K562 (cell line): ENCODE data around the gene BANK1. TPM values are rescaled to one million over a fixed set of nuclear protein-coding genes. Genes with fewer than 3 reads are reported as not detected.

Experiments used
- ATAC-seq: fragments of 200-7000 bp; cut with Tn5 transposase; 3 replicates; pipeline ENCODE4 v1.9.1; 2020; ENCODE audit warnings: moderate library complexity
- BruUV-seq: library from RNA; stranded (reverse); fragments of 400-500 nt; replicated peaks from 2 replicates; lab custom pipeline; 2021; lab: Mats Ljungman, UMichigan
- CTCF ChIA-PET: fragments of 300-600 bp; formaldehyde crosslinking; extraction: SDS; loops from one replicate; lab custom pipeline; 2021; ENCODE audit warnings: low intra/inter-chr PET ratio; lab: Yijun Ruan, JAX
- POLR2A ChIA-PET: fragments of 300-600, 350-650 bp; sonication (Branson Sonifier 250); formaldehyde crosslinking; extraction: SDS; loops from one replicate; lab custom pipeline; 2021; ENCODE audit warnings: antibody characterized with exemption, inconsistent platforms; lab: Yijun Ruan, JAX
- DNase-seq, 4 experiments: peaks; one replicate each; pipeline versions ENCODE4 v3.0.0 to v3.0.0-alpha.2; 2011 to 2018; ENCODE audit warnings: low spot score in 3 of 4, mixed read lengths in 3 of 4; ENCODE audit errors: extremely low read depth in 1 of 4
- FAIRE-seq: peaks from 2 replicates; lab custom pipeline; 2011; peaks lifted over from hg19 to GRCh38; lab: Jason Lieb, UNC
- H2AFZ ChIP-seq: 2 replicates; pipeline ENCODE4 v1.6.0; 2011; ENCODE audit warnings: low read depth, low read length, control low read depth, inconsistent platforms
- H3K27ac ChIP-seq: fragments of 200-600 bp; 3 replicates; pipeline ENCODE4 v1.8.0; 2011; ENCODE audit warnings: low read depth, mild to moderate bottlenecking, control low read depth, inconsistent platforms, low read length, moderate library complexity, mixed read lengths; ENCODE audit errors: extremely low read depth
- H3K27me3 ChIP-seq, 2 experiments: fragments of 300-600 bp in 1 of 2; 2 replicates in 1 of 2; 3 replicates in 1 of 2; pipeline versions ENCODE4 v1.6.0 to v1.8.0; 2011; ENCODE audit warnings: inconsistent platforms in 2 of 2, low read length in 2 of 2, mild to moderate bottlenecking in 1 of 2, mixed read lengths in 1 of 2, moderate library complexity in 1 of 2; ENCODE audit not compliant: control insufficient read depth in 2 of 2, insufficient read depth in 2 of 2
- H3K36me3 ChIP-seq: fragments of 300-600 bp; 3 replicates; pipeline ENCODE4 v1.8.0; 2011; ENCODE audit warnings: mild to moderate bottlenecking, low read length, inconsistent platforms; ENCODE audit not compliant: control insufficient read depth, insufficient read depth
- H3K4me1 ChIP-seq, 2 experiments: fragments of 200-600 bp in 1 of 2; replicated peaks in 1 of 2; 2 replicates in 1 of 2; 3 replicates in 1 of 2; pipeline versions ENCODE4 v1.5.1 to v1.8.0; 2011; ENCODE audit warnings: inconsistent platforms in 2 of 2, low read length in 2 of 2, mild to moderate bottlenecking in 1 of 2, mixed read lengths in 1 of 2, moderate library complexity in 1 of 2; ENCODE audit not compliant: control insufficient read depth in 2 of 2, insufficient read depth in 2 of 2
- H3K4me2 ChIP-seq: 2 replicates; pipeline ENCODE4 v1.6.1; 2011; ENCODE audit warnings: low read length, control low read depth, inconsistent platforms, mixed read lengths; ENCODE audit not compliant: insufficient read depth
- H3K4me3 ChIP-seq: fragments of 200-600 bp; sonication (generic), shearing (Covaris generic); 2 replicates; pipeline ENCODE4 v1.5.1; 2016; ENCODE audit warnings: control low read depth, inconsistent platforms
- H3K79me2 ChIP-seq: fragments of 200-600 bp; 3 replicates; pipeline ENCODE4 v1.8.0; 2011; ENCODE audit warnings: low read length, inconsistent platforms; ENCODE audit not compliant: control insufficient read depth, insufficient read depth
- H3K9ac ChIP-seq, 2 experiments: 2 replicates each; pipeline versions ENCODE4 v1.6.0 to v1.6.1; 2011; ENCODE audit warnings: low read depth in 2 of 2, low read length in 2 of 2, control low read depth in 1 of 2, inconsistent platforms in 1 of 2, mild to moderate bottlenecking in 1 of 2, mixed read lengths in 1 of 2; ENCODE audit not compliant: insufficient read depth in 1 of 2
- H3K9me1 ChIP-seq: one replicate; pipeline ENCODE4 v1.6.0; 2011; ENCODE audit warnings: inconsistent platforms, mild to moderate bottlenecking, low read length, moderate library complexity; ENCODE audit not compliant: control insufficient read depth, insufficient read depth
- H3K9me3 ChIP-seq: replicated peaks from 2 replicates; pipeline ENCODE4 v1.5.1; 2011; ENCODE audit warnings: low read depth, low read length, inconsistent platforms; ENCODE audit not compliant: control insufficient read depth, insufficient read depth
- H4K20me1 ChIP-seq: replicated peaks from 2 replicates; pipeline ENCODE4 v1.6.1; 2011; ENCODE audit warnings: low read length, inconsistent platforms, mixed read lengths; ENCODE audit not compliant: control insufficient read depth, insufficient read depth
- CBFA2T2 ChIP-seq: fragments of 450-650 bp; conservative IDR thresholded peaks from 2 replicates; pipeline ENCODE4 v1.6.1; 2017; ENCODE audit warnings: mild to moderate bottlenecking
- DEAF1 ChIP-seq: fragments of 450-650 bp; formaldehyde crosslinking; IDR thresholded peaks from 2 replicates; pipeline ENCODE4 v1.4.0; 2020; ENCODE audit warnings: mild to moderate bottlenecking, moderate library complexity
- E2F6 ChIP-seq, 2 experiments: IDR thresholded peaks; 2 replicates each; pipeline ENCODE4 v1.6.1; 2011; ENCODE audit warnings: borderline replicate concordance in 1 of 2, control low read depth in 1 of 2, low read depth in 1 of 2, low read length in 1 of 2, mild to moderate bottlenecking in 1 of 2, mixed read lengths in 1 of 2, moderate library complexity in 1 of 2; ENCODE audit not compliant: insufficient read depth in 1 of 2, insufficient read length in 1 of 2, poor library complexity in 1 of 2, severe bottlenecking in 1 of 2; ENCODE audit errors: extremely low read depth in 1 of 2
- ETS2 ChIP-seq: IDR thresholded peaks from 2 replicates; pipeline ENCODE4 v1.6.1; 2016; ENCODE audit warnings: borderline replicate concordance, missing genetic modification characterization, mild to moderate bottlenecking, moderate library complexity, missing compliant biosample characterization; ENCODE audit not compliant: poor library complexity, severe bottlenecking
- MCM2 ChIP-seq: fragments of 450-650 bp; IDR thresholded peaks from 2 replicates; pipeline ENCODE4 v1.6.1; 2017; ENCODE audit warnings: low read depth, mild to moderate bottlenecking
- MLX ChIP-seq, 2 experiments: fragments of 450-650 bp in 1 of 2; sonication (generic) in 1 of 2; formaldehyde crosslinking; conservative IDR thresholded peaks; 2 replicates each; pipeline versions ENCODE4 v1.4.0 to v1.8.1; 2020 to 2022; ENCODE audit warnings: mild to moderate bottlenecking in 1 of 2, missing genetic modification reagents in 1 of 2
- PML ChIP-seq: IDR thresholded peaks from 2 replicates; pipeline ENCODE4 v1.6.1; 2012; ENCODE audit warnings: low read length, inconsistent platforms
- RFX7 ChIP-seq: fragments of 250-450 bp; sonication (Bioruptor Pico); IDR thresholded peaks from 2 replicates; pipeline ENCODE4 v1.5.1; 2021; ENCODE audit warnings: mild to moderate bottlenecking
- U2AF1 ChIP-seq: fragments of 200-400 bp; formaldehyde crosslinking; optimal IDR thresholded peaks from 2 replicates; pipeline ENCODE3; 2017; ENCODE audit warnings: mild to moderate bottlenecking, low read depth, low read length, moderate library complexity
- ZBTB26 ChIP-seq: fragments of 450-650 bp; formaldehyde crosslinking; IDR thresholded peaks from 2 replicates; pipeline ENCODE4 v1.4.0; 2022; ENCODE audit warnings: missing genetic modification characterization
- ZNF146 ChIP-seq: IDR thresholded peaks from one replicate; pipeline ENCODE4 v1.6.1; 2018; ENCODE audit warnings: missing compliant biosample characterization; ENCODE audit not compliant: unreplicated experiment
- ZNF639 ChIP-seq, 2 experiments: fragments of 200-800 bp in 1 of 2; sonication (Bioruptor generic) in 1 of 2; sonication (generic) in 1 of 2; formaldehyde crosslinking in 1 of 2; IDR thresholded peaks in 1 of 2; conservative IDR thresholded peaks in 1 of 2; 2 replicates each; pipeline versions ENCODE4 v1.5.0 to v1.6.1; 2016 to 2020; ENCODE audit warnings: missing compliant biosample characterization in 1 of 2, missing genetic modification characterization in 1 of 2, missing genetic modification reagents in 1 of 2
- WGBS: fragments of 100-300 bp; shearing (Covaris generic); methylation state at CpG from one replicate; pipeline ENCODE4 v1.1.6; 2016; ENCODE audit warnings: low coverage, mixed read lengths; ENCODE audit not compliant: insufficient coverage; ENCODE audit errors: missing lambda C conversion rate; 5-methylcytosine and 5-hydroxymethylcytosine counted together
- in situ Hi-C: fragments of 300-500 bp; cut with MboI; formaldehyde crosslinking; loops from 4 replicates; pipeline ENCODE4 v1.15.0; 2018; ENCODE audit warnings: inconsistent platforms, mixed read lengths
- intact Hi-C: fragments of 100-400 bp; cut with micrococcal nuclease; formaldehyde crosslinking; loops from 2 replicates; pipeline ENCODE4 v1.14.2; 2022
- polyA plus RNA-seq, 8 experiments: library from polyadenylated mRNA; depleted of rRNA in 4 of 8; stranded (reverse) in 5 of 8; unstranded in 3 of 8; fragments of >200 nt; fragmentation: Nextera tagmentation in 2 of 8; fragmentation: Illumina TruSeq in 1 of 8; extraction: Ambion mirVana in 2 of 8; extraction: Trizol in 1 of 8; gene quantifications; 2 replicates each; pipeline versions ENCODE4 v1.2.1 to v1.2.3, GENCODE V29; 2011 to 2014; ENCODE audit warnings: inconsistent platforms in 1 of 8, missing spikeins in 1 of 8
- total RNA-seq, 7 experiments: library from RNA; depleted of rRNA in 6 of 7; stranded (reverse); fragments of >200 nt in 6 of 7; fragmentation: Illumina TruSeq in 2 of 7; extraction: Trizol in 2 of 7; gene quantifications; 2 replicates each; pipeline versions ENCODE4 v1.2.1 to v1.2.3, GENCODE V29; 2011 to 2021; ENCODE audit warnings: low replicate concordance in 1 of 7

BANK1 gene
- total and polyA plus RNA-seq, 9 of the 15 experiments (the other 6 are each of a cell fraction or from before 2014, with no cell fraction given): not detected

- TF ChIP-seq RFX7 (CRISPR knock-in tag) (no peak), ZNF639 (CRISPR knock-in tag; conservative IDR thresholded peaks at IDR 0.05 in 1 of 2, IDR thresholded peaks at IDR 0.05 in 1 of 2) (no peak)
These were observed 27.0 kb upstream of the BANK1 start (continued) for GRCh38 chr4:101763576-101763975.

GRCh38 chr4:101774807-101775206 is 15.7 kb upstream of the BANK1 start:
- no peak overlapping the region for H3K27ac ChIP-seq
- no peaks in the 10 kb centered on the region for H3K27me3 ChIP-seq
- WGBS: 0% methylated on average over 1 of the region's 1 CpG
- no peak overlapping the region for H2AFZ ChIP-seq
- ChIA-PET POLR2A (no interaction called here), CTCF (no interaction called here)
- no peaks in the 10 kb centered on the region for H4K20me1 ChIP-seq
- H3K4me3 ChIP-seq: no peak overlapping the region
- H3K79me2 ChIP-seq: no peaks in the 10 kb centered on the region
- in situ Hi-C loops: no loop called here
- intact Hi-C loops: no loop called here
- FAIRE-seq: no peak
- no peaks in the 10 kb centered on the region for H3K36me3 ChIP-seq
- no peaks in the 10 kb centered on the region for H3K9me3 ChIP-seq
- no peak overlapping the region for H3K9ac ChIP-seq
- H3K4me2 ChIP-seq: no peak overlapping the region
- ATAC-seq: no peak
- BruUV-seq: no TSS peak
- no peak for DNase-seq
- no peaks in the 10 kb centered on the region for H3K4me1 ChIP-seq
- no peaks in the 10 kb centered on the region for H3K9me1 ChIP-seq
- TF ChIP-seq ETS2 (tag) (no peak), U2AF1 (no peak), ZBTB26 (no peak), ZNF146 (CRISPR knock-in tag) (no peak), CBFA2T2 (no peak), E2F6 (IDR thresholded peaks at IDR 0.05; ENCODE audit: borderline replicate concordance in 1 of 2, extremely low read depth in 1 of 2, insufficient read depth in 1 of 2, insufficient read length in 1 of 2, low read depth in 1 of 2, low read length in 1 of 2, poor library complexity in 1 of 2, severe bottlenecking in 1 of 2) (no peak), MCM2 (no peak), DEAF1 (CRISPR knock-in tag) (no peak), MLX (CRISPR knock-in tag; conservative IDR thresholded peaks at IDR 0.05) (no peak), PML (no peak), ZNF639 (CRISPR knock-in tag; conservative IDR thresholded peaks at IDR 0.05 in 1 of 2, IDR thresholded peaks at IDR 0.05 in 1 of 2) (no peak)
